ENCODE data around the gene SP7.

Gene SP7

GRCh38 chr12:53330671-53331070 is 5.5 kb downstream of the SP7 start:
- H3K9me3 ChIP-seq (ENCODE audit: low read length) = no peaks in the 10 kb centered on the region
- H3K4me1 ChIP-seq (ENCODE audit: insufficient read depth, low read length) = no peaks in the 10 kb centered on the region
- H3K27ac ChIP-seq (ENCODE audit: low read depth, low read length) = no peak overlapping the region
- H3K4me3 ChIP-seq (ENCODE audit: low read depth in 1 of 2, low read length in 2 of 2) = no peak overlapping the region
- H3K9ac ChIP-seq (ENCODE audit: low read length) = no peak overlapping the region
- no peaks in the 10 kb centered on the region for H3K36me3 ChIP-seq (ENCODE audit: insufficient read depth, low read length)
- H3K27me3 ChIP-seq (ENCODE audit: control insufficient read depth in 1 of 2, insufficient read depth in 2 of 2, low read length in 2 of 2) = peaks cover 6 to 16% of the 10 kb centered on the region in 2 donors

- Histone ChIP-seq H3K36me3 (ENCODE audit: insufficient read depth, low read length) (no peaks in the 10 kb centered on the region), H3K9ac (ENCODE audit: low read length) (no peak overlapping the region), H3K4me3 (ENCODE audit: low read depth in 1 of 2, low read length in 2 of 2) (no peak overlapping the region), H3K9me3 (ENCODE audit: low read length) (no peaks in the 10 kb centered on the region), H3K27me3 (ENCODE audit: control insufficient read depth in 1 of 2, insufficient read depth in 2 of 2, low read length in 2 of 2) (peaks cover 3 to 6% of the 10 kb centered on the region in 2 donors), H3K27ac (ENCODE audit: low read depth, low read length) (no peak overlapping the region), H3K4me1 (ENCODE audit: insufficient read depth, low read length) (peaks cover 10% of the 10 kb centered on the region)
Observed at GRCh38 chr12:53328043-53328435, 8.1 kb downstream of the SP7 start.

DNA sequence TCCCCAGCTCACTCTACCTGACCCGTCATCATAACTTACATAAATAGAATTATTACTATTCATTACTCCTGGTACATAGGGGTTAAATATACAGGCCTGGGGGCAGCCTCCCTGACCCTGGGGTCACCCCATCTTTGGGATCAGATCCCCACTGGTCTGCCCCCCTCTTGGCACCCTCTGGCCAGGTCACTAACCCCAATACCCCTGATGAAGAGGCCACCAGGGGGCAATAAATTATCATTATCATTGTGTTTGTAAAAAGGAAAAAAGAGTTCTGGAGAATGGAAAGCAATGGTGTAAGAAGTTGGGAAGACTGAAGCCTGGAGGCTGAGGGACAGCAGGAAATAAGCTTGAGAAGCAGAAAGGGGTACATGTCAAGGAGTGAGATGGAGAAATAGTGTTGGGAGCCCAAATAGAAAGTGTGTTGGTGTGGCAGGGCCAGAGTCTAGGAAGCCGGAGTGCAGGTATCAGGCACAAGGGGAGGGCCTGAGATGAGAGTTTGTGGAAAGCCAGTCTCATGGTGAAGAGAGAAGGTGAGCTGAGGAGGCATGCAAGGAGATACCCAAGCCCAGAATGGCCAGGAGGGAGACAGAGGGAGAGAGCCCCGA is 8.6 kb downstream of the SP7 start:
- peaks cover 3 to 6% of the 10 kb centered on the region in 2 donors for H3K27me3 ChIP-seq (ENCODE audit: control insufficient read depth in 1 of 2, insufficient read depth in 2 of 2, low read length in 2 of 2)
- peaks cover 10% of the 10 kb centered on the region for H3K4me1 ChIP-seq (ENCODE audit: insufficient read depth, low read length)
- H3K4me3 ChIP-seq (ENCODE audit: low read depth in 1 of 2, low read length in 2 of 2) = no peak overlapping the region
- H3K36me3 ChIP-seq (ENCODE audit: insufficient read depth, low read length) = no peaks in the 10 kb centered on the region
- H3K27ac ChIP-seq (ENCODE audit: low read depth, low read length) = no peak overlapping the region
- H3K9ac ChIP-seq (ENCODE audit: low read length) = no peak overlapping the region
- no peaks in the 10 kb centered on the region for H3K9me3 ChIP-seq (ENCODE audit: low read length)

- Histone ChIP-seq H3K27ac (ENCODE audit: low read depth, low read length) (no peak overlapping the region), H3K4me3 (ENCODE audit: low read depth in 1 of 2, low read length in 2 of 2) (no peak overlapping the region)
Observed at GRCh38 chr12:53326460-53327185, 9.5 kb downstream of the SP7 start.

DNA sequence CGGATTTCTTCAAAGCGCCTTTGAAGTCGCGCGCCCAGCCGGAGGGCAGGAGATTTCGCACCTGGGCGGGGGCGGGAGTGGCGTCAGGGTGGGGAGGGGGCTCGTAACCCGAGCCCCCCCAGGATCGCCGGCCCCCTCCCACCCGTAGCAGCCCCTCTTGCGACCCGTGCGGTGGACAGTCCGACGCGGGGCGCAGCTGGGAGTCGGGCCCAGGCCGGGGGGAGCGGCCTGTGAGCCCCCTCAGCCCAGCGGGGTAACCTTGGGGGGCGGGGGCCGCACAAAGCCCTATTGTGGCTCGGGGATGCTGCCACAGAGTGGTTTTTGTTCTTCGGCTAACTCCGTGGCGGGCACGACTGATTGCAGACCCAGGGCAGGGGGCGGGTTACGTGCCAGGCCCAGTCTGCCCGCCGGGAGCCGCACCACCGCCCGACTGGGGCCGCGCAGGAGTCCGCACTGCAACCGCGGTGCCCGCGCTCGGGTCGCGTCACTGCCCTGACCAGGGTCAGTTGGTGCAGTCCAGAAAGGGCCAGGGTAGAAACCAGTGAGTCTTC is 10.6 kb downstream of the SP7 start:
- H3K4me3 ChIP-seq (ENCODE audit: low read depth in 1 of 2, low read length in 2 of 2) = peak overlapping the region; percentile 47 to 63
- H3K27me3 ChIP-seq (ENCODE audit: control insufficient read depth in 1 of 2, insufficient read depth in 2 of 2, low read length in 2 of 2) = peaks cover 0 to 6% of the 10 kb centered on the region in 2 donors
- peak overlapping the region; percentile 53 for H3K9ac ChIP-seq (ENCODE audit: low read length)
- peak overlapping the region; percentile 93 for H3K27ac ChIP-seq (ENCODE audit: low read depth, low read length)
- H3K4me1 ChIP-seq (ENCODE audit: insufficient read depth, low read length) = peaks cover 20% of the 10 kb centered on the region
- H3K9me3 ChIP-seq (ENCODE audit: low read length) = no peaks in the 10 kb centered on the region
- no peaks in the 10 kb centered on the region for H3K36me3 ChIP-seq (ENCODE audit: insufficient read depth, low read length)

More at GRCh38 chr12:53326460-53327185, 9.5 kb downstream of the SP7 start:
- no peaks in the 10 kb centered on the region for H3K9me3 ChIP-seq (ENCODE audit: low read length)
- H3K27me3 ChIP-seq (ENCODE audit: control insufficient read depth in 1 of 2, insufficient read depth in 2 of 2, low read length in 2 of 2) = peaks cover 0 to 6% of the 10 kb centered on the region in 2 donors
- no peaks in the 10 kb centered on the region for H3K36me3 ChIP-seq (ENCODE audit: insufficient read depth, low read length)
- peak overlapping the region; percentile 53 for H3K9ac ChIP-seq (ENCODE audit: low read length)
- peaks cover 14% of the 10 kb centered on the region for H3K4me1 ChIP-seq (ENCODE audit: insufficient read depth, low read length)

DNA sequence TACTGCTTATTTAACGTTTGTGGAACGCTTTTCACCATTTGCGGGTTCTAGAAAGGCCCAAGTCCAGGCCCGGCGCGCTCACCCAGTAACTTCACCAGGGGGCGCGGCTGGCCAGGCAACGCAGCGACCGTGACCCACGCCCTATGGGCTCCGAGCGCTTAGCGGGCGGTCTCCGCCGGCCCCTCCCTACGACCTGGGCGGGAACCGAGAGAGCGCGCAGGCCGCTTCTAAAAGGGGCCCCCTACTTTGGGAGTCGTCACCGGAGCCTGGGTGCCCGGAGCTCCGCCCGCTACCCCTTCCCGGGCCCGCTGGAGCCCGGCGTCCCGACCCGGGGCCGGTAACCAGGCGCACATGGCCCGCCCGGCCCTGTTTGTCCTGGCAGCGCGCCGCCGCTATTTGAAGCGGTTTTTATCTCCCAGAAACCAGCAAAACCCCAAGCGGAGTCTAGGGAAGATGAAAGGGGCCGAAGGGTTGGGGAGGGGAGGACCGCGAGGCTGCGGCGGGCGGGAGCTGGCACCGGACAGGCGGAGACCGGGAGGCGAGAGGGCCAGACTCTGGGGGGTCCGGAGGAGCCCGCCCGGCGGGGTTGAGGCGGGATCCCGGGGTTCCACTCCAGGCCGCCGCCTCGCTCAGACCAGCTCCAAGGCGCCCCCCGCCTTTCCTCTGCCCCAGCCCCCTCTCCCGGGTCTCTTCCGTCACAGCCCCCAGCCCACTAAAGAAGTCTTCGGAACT is 11.2 kb downstream of the SP7 start:
- H3K4me3 ChIP-seq (ENCODE audit: low read depth in 1 of 2, low read length in 2 of 2) = peak overlapping the region; percentile 47 to 63
- peaks cover 0 to 6% of the 10 kb centered on the region in 2 donors for H3K27me3 ChIP-seq (ENCODE audit: control insufficient read depth in 1 of 2, insufficient read depth in 2 of 2, low read length in 2 of 2)
- H3K4me1 ChIP-seq (ENCODE audit: insufficient read depth, low read length) = peaks cover 26% of the 10 kb centered on the region
- H3K36me3 ChIP-seq (ENCODE audit: insufficient read depth, low read length) = peaks cover 4% of the 10 kb centered on the region
- H3K9ac ChIP-seq (ENCODE audit: low read length) = peak overlapping the region; percentile 59
- peak overlapping the region; percentile 93 for H3K27ac ChIP-seq (ENCODE audit: low read depth, low read length)
- H3K9me3 ChIP-seq (ENCODE audit: low read length) = no peaks in the 10 kb centered on the region

DNA sequence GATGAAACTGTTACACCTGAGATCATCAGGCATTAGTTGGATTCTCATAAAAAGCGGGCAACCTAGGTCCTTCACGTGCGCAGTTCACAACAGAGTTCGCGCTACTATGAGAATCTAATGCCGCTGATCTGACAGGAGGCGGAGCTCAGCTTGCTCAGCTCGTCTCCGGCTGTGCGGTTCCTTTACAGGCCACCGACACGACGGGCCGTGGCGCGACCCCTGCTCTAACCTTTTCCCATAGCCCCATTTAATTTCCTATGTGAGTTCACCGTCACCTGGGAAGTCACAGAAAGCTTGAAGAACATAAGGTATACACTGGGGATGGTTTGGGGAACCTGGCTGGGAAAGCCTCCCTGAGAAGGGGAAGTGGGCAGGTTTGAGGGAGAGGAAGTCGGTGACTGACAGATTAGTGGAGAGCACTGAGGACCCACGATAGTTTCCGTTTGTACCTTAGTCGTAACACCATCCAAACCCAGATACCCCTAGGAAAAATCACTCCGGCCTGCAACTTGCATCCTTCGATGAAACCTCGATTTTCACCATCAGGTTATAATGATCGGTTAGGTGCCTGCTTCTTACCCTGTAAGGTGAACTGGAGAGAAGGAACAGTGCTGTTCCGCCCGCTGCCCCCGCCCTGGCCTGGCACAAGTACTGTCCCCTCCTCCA is 11.9 kb downstream of the SP7 start:
- H3K9ac ChIP-seq (ENCODE audit: low read length) = peak overlapping the region; percentile 59
- H3K9me3 ChIP-seq (ENCODE audit: low read length) = no peaks in the 10 kb centered on the region
- H3K27me3 ChIP-seq (ENCODE audit: control insufficient read depth in 1 of 2, insufficient read depth in 2 of 2, low read length in 2 of 2) = peaks cover 0 to 4% of the 10 kb centered on the region in 2 donors
- peaks cover 7% of the 10 kb centered on the region for H3K36me3 ChIP-seq (ENCODE audit: insufficient read depth, low read length)
- peaks cover 26% of the 10 kb centered on the region for H3K4me1 ChIP-seq (ENCODE audit: insufficient read depth, low read length)
- H3K27ac ChIP-seq (ENCODE audit: low read depth, low read length) = peak overlapping the region; percentile 93
- peak overlapping the region; percentile 47 to 63 for H3K4me3 ChIP-seq (ENCODE audit: low read depth in 1 of 2, low read length in 2 of 2)

- no peaks in the 10 kb centered on the region for H3K27me3 ChIP-seq (ENCODE audit: control insufficient read depth in 1 of 2, insufficient read depth in 2 of 2, low read length in 2 of 2)
- peaks cover 29% of the 10 kb centered on the region for H3K36me3 ChIP-seq (ENCODE audit: insufficient read depth, low read length)
- H3K9ac ChIP-seq (ENCODE audit: low read length) = peak overlapping the region; percentile 66
- H3K4me1 ChIP-seq (ENCODE audit: insufficient read depth, low read length) = peaks cover 26% of the 10 kb centered on the region
- no peaks in the 10 kb centered on the region for H3K9me3 ChIP-seq (ENCODE audit: low read length)
- peak overlapping the region; percentile 67 to 91 for H3K4me3 ChIP-seq (ENCODE audit: low read depth in 1 of 2, low read length in 2 of 2)
- peak overlapping the region; percentile 80 for H3K27ac ChIP-seq (ENCODE audit: low read depth, low read length)
Observed at GRCh38 chr12:53320352-53321195, 15.6 kb downstream of the SP7 start.

DNA sequence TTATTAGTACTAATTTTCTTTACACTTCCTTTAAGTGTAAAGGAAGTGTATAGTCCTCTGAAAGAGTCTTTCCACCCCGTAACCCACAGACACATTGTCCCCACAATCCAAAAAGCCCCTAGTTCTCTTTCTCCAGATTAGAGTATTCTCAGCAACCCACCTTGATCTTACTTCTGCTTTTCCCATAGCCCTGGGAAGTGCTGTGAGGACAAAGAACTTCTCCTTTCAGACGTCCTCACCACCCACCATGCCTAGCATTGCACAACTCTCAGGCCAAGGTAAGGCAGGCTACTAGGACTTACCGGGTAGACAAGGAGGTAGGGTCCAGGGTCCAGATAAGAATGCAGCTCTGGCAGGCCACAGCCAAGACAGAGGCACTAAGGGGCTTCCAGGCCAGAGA is 22.2 kb downstream of the SP7 start:
- Histone ChIP-seq H3K27ac (ENCODE audit: low read depth, low read length) (no peak overlapping the region), H3K27me3 (ENCODE audit: control insufficient read depth in 1 of 2, insufficient read depth in 2 of 2, low read length in 2 of 2) (no peaks in the 10 kb centered on the region), H3K9me3 (ENCODE audit: low read length) (no peaks in the 10 kb centered on the region), H3K4me3 (ENCODE audit: low read depth in 1 of 2, low read length in 2 of 2) (no peak overlapping the region), H3K36me3 (ENCODE audit: insufficient read depth, low read length) (peaks cover 50% of the 10 kb centered on the region), H3K4me1 (ENCODE audit: insufficient read depth, low read length) (no peaks in the 10 kb centered on the region), H3K9ac (ENCODE audit: low read length) (no peak overlapping the region)

DNA sequence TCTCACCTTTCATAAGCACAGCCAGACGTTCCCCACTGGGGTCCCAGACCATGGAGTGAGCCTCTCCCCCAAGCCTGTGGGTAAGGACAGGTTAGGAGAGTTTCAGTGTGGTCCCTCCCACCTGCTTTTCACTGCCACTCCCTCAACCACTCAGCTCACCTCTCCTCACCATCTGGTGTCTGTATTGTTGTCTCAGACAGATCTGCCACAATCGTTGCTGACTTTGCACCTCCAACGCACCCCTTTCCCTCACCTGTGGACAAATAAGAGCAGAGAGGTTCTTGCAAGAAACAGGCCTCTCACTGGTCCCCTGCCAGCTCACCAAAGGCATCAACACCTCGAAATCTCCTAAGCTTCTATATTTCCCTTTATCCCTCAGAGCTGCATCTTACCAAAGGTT is 27.9 kb downstream of the SP7 start:
- Histone ChIP-seq H3K9ac (ENCODE audit: low read length) (no peak overlapping the region), H3K9me3 (ENCODE audit: low read length) (no peaks in the 10 kb centered on the region), H3K27me3 (ENCODE audit: control insufficient read depth in 1 of 2, insufficient read depth in 2 of 2, low read length in 2 of 2) (no peaks in the 10 kb centered on the region), H3K36me3 (ENCODE audit: insufficient read depth, low read length) (peaks cover 50% of the 10 kb centered on the region), H3K27ac (ENCODE audit: low read depth, low read length) (no peak overlapping the region), H3K4me1 (ENCODE audit: insufficient read depth, low read length) (no peaks in the 10 kb centered on the region), H3K4me3 (ENCODE audit: low read depth in 1 of 2, low read length in 2 of 2) (no peak overlapping the region)
